ENCODE results near the gene TRAPPC10.

GRCh38 chr21:43976661-43977060 is 35.4 kb upstream of the TRAPPC10 start:
- TF ChIP-seq POLR2A (IDR thresholded peaks at IDR 0.05) (no peak), CTCF (IDR thresholded peaks at IDR 0.05) (no peak), POLR2AphosphoS5 (IDR thresholded peaks at IDR 0.05) (no peak)
